ENCODE measurements around the gene TMEM220.
"Not testable (repeated sequence)": the region's sequence is repeated elsewhere in the genome, so short reads cannot be mapped to it uniquely, and the experiment has no call there.

The TMEM220 gene

DNA sequence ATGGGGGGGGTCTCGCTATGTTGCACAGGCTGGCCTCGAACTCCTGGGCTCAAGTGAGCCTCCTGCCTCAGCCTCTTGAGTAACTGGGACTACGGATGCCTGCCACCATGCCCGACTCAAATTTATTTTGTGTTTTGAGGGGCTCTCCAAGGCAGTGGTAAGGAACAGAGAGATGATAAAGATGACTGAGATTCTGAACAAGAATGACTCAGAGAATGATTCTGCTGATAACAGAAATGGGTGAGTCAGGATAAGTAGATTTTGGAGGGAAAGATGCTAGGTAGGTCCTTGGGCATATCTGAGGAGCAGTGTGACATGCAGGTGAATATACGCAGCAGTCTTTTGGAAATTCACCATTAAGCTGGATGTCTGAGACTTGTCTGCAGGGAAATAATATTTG is 2.6 kb downstream of the TMEM220 start:
- no peak for DNase-seq

DNA sequence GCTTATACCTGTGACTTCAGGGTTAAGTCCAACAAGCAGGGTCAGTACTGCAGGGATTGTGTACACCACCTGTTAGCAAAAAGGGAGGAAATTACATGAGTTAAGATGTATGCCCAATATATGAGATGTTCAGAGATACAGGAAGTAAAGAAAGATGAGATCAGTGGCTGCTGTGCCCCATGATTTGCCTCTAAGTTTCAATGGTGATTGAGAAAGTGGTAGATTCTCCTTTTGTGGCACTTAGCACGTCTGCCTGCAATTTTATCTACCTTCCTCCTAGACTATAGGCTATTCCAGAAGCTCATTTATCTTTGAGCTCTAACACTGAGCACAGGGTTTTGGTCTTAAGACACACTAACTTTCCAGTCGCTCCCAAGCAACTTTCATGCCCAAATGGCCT is 3.6 kb downstream of the TMEM220 start:
- DNase-seq, result no peak

DNA sequence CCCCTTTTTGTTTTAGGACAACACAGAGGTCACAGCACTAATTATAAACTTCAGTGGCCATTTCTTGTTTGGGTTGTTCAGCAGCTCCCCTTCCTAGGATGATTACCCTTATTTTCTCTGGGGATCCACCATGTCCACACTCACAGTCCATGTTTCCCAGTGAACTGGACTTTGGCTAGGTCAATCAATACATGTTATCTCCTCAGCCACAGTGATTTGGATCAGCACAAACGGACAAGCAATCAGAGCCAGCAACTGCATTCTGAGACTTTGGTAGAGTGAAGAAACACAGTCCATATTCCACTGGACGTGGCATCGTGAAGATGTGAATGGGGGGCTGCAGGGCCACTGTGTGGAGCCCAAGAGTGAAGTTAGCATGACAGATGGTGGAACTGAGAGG is 4.6 kb downstream of the TMEM220 start:
- no peak for DNase-seq

DNA sequence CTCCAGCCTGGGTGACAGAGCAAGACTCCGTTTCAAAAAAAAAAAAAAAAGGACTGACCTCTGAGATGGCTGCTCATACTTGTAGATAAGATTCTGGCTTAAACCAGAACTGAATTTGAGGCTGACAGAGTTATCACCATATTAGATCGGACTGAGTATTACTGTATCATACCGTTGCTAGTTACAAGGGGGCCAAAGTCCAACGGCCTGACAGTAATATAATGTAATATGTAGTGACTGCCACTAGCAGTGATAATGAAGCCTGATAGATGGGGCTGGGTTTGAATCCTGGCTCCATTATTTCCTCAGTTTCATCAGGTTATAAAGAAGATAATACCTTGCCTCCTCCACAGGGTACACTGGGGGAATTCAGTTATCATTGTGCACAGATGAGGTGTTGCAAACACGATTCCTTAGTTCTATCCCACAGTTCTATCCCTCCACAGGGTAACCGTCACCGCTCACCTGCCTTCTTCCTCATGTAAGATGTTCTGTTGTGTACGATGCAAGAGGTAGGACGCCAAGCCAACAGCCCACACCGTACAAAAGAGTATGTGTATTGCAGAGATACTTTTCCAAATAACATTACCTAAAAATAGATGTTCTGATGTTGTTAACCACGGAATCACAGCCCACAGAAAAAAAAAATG is 5.2 kb downstream of the TMEM220 start:
- DNase-seq, result no peak

DNA sequence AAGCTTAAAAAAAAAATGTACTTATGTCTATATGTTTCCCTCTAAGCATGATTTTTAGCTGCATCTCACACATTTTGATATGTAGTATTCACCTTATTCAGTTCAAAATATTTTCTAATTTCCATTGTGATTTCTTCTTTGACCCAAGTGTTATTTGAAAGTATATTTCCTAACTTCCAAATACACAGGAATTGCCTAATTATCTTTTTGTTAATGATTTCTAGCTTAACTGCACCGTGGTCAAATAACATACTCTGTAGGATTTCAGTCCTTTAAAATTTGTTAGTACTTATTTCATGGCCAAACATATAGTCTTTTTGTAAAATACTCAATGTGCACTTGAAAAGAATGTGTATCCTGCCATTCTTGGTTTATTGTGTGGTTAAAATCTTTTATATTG is 11.3 kb downstream of the TMEM220 start:
- DNase-seq, result no peak

DNA sequence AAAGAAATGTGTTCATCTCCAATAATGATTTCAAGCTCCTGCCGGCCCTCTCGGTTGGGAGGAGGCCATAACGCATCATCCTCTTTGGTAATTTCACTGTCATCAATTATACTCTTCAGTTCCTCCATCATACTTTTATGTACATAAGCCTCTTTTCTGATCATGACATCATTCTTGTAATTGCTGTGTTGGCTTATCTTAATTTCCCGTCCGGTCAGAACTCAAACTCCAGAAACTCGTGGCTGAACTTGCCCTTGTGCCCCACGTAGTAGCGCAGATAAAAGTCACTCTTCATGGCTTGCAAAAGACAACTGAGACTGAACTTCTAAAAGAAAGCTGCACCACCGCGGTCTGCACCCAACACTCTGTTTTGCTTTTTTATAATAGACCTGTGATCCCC is 13.6 kb downstream of the TMEM220 start:
- no peak for DNase-seq

DNA sequence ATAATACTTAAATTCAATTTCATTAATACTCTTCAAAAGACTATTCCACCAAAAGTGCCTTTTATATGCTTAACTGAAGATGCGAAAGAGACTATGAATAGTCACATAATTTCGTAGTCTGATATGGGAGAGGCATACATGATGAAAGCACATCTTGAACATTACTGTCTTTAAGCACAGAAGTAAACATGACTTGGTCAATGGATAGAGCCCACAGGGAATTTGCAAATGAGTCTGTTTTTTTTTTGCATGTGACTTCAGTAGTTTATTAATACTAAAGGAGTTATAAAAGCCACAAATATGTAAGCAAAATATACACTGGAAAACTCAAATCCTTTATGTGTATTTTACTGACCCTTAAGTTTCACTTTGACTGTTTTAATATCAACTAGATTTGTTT is 16.5 kb downstream of the TMEM220 start:
- DNase-seq, result no peak

DNA sequence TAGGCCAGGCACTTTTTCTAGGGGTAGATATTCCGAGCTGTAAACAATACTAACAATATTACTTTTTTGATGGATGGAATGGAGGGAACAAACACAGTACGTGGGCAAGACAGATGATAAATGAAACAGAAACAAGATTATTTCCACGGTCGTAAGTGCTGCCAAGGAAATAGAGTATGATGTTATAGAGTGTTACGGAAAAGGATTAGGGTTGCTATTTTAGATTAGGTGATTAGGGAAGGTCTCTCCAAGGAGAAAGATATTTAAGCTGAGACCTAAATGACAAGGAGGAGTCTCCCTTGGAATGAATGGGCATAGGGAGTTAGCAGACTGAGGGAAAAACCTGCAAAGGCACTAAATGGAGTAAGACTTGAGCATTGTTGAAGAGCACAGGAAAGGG is 24.1 kb downstream of the TMEM220 start:
- no peak for DNase-seq

DNA sequence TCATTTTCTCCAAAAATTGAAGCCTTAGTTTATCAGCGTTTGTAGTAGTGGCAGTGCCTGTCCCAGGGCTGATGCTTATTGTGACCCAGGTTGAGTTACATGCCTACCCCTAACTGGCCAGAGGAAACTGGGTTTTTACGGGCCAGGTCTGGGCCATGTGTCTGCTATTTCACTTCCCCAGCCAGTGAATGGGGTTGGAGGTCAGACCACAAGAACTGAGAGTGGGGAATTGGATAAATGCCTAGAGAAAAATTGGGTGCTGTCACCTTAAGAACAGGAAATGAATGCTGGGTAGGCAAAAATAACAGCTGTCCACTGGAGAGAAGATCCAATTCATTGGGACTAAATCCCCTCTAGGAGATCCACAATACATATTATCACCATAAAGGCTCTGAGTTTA is 27.2 kb downstream of the TMEM220 start:
- no peak for DNase-seq

DNA sequence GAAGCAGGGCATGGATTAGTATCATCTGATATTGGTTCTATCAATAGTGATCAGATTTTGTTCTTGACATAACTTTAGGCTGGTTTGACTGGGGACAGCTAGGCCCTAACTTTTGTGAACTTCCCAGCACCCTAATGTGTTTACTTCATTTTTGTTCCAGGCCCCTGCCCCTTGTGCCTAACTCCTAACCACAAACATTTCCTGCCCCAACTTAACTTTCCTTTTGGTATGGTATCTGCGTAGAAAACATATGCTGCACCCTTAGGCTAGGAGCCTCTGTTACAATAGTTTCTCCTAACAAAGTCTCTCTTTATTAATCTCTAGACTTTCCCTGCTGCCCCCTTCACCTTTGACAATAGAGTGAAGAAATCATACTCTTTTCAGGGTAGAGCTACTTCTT is 30.0 kb downstream of the TMEM220 start:
- peak; percentile 57 for DNase-seq

DNA sequence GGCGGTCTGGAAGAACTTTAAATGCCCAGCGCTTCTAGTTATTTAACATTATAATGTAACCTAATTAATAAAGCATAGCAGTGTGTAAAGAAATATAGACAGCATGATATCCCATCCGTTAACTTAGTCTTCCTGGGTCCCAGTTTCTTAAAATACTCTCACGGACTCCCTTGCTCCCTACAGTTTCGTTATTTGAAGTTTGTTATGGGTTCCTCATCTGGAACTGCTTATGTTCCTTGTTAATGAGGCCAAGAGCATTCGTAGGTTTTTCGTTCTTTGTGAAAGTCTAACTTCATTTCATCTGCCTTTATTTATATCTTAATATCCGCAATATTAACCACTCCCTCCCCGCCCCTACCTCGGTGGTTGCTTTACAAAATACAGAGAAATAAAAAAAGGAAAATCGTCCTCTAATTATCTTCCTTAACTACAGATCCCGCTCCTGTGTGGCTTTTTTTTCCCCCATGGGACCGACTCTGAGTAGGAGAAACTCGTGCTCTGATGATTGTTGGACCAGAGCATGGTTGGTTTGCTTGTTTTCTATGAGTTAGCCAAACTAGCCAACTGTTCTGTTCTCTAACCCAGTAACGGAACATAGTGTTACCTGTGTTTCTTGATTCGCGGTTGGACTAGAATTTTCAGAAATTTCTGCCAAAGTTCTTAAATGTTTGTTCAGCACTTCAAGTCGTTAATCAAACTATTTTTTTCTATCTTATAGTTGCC is 31.6 kb downstream of the TMEM220 start:
- no peak for DNase-seq

DNA sequence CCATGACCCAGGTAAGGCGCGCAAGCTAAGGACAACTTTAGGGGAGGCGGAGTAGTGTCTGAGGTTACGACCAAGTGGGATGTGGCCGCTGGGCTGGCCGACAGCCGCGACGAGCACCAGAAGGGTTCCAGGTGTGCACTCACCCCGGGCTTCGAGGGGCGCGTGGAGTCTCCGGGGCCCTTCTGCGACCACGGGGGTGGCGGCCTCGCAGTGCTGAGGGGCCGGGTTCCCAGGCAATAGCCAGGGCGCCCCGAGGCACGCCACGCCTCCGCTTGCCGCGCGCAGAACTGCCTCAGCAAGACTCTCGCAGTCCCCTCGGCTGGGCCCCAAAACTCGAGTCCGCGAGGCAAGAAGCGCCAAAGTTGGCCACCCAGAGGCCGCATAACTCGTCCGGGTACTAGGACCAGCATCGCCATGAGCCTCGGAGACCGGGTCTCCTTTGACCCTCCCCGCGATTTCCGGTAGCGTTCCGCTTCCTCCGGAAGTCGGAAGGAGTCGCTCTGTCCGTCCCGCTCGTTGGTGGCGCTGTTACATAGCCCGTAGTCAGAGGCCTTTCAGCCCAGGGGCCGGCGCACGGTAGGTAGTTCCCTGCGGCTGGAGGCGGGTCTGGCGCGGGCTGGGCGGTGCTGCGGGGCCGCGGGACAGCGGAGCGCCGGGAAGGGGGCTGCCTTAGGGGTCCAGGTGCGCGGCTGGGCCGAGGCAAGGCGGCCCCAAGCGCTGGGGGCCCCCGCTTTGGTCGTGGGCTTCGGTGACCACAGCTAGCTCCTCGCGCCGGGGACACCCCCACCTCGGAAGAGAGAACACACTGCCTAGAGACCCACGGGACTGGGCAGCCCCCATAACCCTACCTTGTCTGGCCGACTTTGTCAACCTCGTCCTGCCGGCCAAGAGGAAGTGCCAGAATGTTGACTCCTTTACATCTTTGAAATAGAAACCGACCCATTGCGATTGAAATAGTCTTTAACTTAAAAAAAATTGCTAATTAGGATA is 32.4 kb downstream of the TMEM220 start, which contains the start of the genes ADPRM and SCO1:
ADPRM (plus strand) TSS at position 503 of the 990 bp plus-strand sequence. CDS start 7,333 bp downstream, outside the sequence.
SCO1 (minus strand) TSS at position 442 of the 990 bp plus-strand sequence; CDS start at position 416, 26 bp downstream.
- DNase-seq, result peak; percentile 91

DNA sequence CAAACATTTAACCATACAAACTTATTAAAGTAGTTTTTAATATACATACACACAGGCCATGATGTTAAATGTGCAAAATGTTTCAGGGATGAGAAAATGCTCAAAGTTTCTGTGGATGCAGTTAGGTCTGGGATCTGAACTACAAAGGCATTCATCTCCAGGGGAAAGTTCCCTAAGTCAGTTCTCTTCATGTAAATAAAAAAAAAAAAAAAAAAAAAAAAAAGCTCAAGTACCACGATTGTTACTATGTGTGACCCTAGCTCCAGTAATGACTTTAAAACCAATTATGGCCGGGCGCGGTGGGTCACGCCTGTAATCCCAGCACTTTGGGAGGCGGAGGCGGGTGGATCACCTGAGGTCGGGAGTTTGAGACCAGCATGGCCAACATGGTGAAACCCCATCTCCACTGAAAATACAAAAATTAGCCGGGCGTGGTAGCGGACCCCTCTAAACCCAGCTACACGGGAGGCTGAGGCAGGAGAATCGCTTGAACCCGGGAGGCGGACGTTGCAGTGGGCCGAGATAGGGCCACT is 33.9 kb downstream of the TMEM220 start:
- not testable (repeated sequence) for DNase-seq

DNA sequence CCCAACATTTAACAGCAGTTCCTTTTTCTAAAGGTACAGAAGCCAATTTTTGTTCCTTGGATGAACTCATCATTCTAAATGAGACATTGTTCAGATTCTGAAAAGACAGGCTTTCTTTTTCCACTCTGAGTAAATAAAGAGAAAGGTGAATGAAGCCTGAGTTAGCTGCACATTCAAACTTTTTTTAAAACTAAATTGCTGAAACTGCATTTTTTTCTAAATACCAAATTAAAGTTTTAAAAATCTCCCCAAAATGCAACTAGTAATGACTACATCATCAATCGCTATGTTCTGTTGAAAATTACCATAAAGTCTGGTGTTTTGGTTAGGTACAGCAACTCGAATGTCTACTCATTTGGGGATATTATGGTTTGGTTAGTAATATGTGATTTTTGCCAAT is 42.3 kb downstream of the TMEM220 start:
- no peak for DNase-seq

DNA sequence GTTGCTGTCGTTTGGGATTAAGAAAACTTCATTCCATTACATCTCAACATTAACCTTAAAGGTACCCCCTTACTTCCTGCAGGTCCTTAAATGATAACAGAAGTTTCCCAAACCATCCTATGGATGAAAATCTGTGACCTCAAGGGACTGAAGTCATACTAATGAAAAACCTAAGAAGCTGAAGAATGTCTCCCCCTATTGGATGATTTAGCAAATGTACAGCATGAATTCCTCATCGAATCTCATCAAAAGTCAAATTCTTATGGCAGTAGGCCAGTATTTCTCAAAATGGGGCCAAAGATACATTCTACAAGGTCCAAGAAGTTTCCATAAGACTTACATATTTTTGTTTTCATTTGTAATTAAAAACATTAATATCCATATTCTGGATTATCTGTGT is 46.0 kb downstream of the TMEM220 start:
- peak; percentile 15 for DNase-seq

DNA sequence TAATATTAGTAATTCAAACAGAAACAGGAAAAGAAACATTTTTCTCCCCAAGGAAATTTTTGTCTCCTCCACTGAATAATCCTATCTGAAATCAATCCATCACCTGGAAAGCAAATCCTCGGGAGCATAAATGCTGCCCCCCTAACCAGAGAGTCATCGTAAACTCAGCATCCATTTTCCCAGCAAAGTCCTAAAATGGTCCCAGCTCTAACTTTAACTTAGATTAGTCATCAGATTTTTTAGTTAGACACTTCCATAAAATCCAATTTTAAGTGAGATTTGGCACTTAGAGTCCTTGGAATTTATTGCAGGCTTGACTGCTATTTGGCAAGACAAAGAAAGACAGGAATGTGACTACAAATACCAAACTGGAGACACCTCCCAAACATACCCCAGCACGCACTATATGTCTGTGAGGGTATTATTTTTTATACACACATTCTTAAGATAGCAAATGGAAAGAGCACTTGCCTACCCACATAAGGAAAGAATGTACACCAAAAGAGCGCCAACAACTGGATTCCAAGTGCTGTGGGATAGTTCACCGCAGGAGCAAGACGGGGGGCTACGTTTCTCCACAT is 47.9 kb downstream of the TMEM220 start:
- no peak for DNase-seq

DNA sequence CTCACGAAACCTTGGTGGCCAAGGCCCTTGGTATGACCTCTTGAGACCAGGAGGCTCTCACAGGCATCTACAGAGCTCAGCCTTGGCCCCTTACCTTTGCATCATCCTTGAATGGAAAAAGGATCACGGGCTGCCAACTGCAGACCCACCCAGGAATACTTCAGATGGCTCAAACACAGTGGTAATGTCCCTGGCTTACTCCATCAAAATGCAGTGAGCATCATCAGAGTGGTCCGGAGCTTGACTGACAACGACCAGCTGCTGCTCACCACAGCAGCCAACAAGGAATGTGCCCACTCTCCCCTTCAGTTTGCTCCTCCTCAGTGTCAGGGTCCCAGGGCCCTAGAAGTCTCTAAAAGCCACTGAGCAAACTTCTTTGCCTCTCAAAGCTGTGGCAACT is 55.1 kb downstream of the TMEM220 start:
- DNase-seq, result no peak

DNA sequence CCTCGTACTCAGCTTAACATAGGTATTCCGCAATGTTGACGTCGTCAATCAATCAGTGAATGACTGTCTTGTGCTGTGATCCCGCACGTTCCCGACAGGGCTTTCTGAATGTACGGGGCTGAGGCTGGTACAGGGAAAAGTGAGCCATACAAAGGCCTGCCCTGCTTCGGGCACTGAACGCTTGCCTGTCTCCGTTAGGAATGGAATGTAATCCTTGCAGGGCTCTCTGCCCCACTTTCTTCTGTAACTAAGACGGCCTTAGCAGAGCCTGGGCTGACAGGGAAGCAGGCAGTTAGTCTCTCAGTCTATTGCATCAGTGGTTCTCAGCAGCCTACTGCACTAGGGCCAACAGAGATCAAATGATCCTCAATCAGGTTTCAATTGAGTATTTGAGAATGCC is 56.5 kb downstream of the TMEM220 start:
- no peak for DNase-seq

DNA sequence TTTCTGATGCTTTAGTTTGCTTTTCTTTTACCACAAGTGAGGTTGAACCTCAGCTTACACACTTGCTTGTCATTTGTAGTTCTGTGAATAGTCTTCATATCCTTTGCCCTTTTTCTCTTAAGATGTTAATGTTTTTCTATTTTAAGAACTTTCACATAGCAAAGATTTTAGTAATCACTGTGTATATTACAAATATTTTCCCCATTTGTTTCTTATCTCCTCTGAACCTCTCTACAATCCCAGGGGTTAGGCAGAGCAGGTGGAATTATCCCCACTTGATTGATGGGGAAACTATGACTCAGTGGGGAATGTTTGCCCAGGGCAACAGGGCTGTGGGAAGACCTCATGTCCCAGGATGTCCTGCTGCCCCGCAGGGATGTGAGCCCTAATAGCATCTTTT is 61.0 kb downstream of the TMEM220 start:
- DNase-seq, result no peak

DNA sequence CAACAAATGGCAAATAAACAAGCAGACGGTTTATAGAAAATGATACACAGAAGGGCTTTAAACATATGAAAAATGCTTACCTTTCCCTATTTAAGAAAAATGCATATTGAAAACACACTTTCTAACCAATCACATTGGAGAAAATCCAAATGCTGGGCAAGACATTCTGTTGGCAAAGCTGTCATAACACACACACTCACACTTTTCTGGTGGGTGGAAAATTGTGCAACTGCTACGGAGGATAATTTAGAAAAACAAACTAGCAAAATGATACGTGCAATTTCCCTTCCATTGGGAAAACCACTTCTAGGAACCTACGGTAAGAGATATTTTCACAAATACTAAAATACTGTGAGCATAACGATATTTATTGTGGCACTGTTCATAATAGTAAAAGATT is 62.9 kb downstream of the TMEM220 start:
- no peak for DNase-seq

DNA sequence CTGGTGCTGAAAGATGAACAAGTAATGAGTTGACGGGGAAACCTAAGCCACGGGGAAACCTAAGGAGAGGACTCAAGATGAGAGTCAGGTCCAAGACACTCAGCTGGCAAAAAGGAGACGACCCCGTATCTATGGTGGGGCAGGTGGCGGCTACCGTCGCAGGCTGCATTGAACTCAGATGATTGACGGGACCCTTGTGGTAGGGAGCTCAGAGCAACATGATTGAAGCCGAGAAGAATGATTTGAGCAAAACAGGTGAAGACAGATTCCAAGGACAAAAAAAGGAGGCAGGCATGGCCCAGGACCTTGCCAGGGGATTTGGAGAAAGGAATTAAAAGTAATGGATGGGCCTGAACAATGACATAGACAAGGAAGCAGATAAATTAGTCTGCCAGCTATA is 65.3 kb downstream of the TMEM220 start:
- no peak for DNase-seq
